Measurements from ENCODE around the gene NACA.
"Not testable (repeated sequence)": the region's sequence is repeated elsewhere in the genome, so short reads cannot be mapped to it uniquely, and the experiment has no call there.

Gene NACA

DNA sequence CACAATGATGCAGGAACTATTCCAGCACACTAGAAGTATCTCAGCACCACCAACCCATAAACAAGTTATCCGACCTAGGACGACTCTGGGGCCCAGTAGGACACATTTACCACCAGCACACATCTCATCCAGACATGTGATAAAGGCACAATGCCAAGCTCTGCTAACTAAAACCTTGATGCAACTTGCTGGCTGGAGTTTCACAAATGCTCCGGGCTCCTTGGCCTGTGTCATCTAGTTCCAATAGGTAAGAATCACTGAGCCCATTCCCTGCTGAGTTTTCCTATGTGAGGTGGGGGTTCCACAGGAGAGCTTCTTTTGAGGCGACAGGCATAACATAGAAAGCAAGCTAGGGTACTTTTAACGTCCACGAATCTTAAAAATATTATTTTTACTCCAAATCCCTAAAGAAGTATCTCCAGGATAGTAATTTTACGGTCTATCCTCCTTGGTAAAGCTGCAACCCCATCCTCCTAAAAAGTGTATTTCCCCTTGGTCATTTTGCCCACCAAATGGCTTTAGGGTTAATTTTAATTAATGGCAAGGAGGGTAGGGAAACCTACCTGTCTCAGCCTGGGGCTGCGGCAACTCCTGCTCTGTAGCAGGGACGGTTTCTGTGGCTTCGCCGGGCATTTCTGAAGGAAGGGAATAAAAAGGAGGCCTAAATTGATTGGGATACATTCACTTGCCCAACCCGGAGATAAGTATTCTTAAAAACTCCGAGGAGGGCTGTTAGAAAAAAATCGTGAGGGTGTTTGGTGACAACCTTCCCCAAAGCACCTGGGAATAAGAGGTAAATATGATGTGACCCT is 1.0 kb downstream of the NACA start:
- no peak for DNase-seq

GRCh38 chr12:56723352-56723751 is 1.7 kb downstream of the NACA start:
- no peak for DNase-seq

- no peak for DNase-seq
Observed at GRCh38 chr12:56722832-56723231, 2.3 kb downstream of the NACA start.

GRCh38 chr12:56721721-56722120 is 3.4 kb downstream of the NACA start:
- DNase-seq = no peak

- DNase-seq = no peak
Observed at GRCh38 chr12:56721216-56721615, 3.9 kb downstream of the NACA start.

DNA sequence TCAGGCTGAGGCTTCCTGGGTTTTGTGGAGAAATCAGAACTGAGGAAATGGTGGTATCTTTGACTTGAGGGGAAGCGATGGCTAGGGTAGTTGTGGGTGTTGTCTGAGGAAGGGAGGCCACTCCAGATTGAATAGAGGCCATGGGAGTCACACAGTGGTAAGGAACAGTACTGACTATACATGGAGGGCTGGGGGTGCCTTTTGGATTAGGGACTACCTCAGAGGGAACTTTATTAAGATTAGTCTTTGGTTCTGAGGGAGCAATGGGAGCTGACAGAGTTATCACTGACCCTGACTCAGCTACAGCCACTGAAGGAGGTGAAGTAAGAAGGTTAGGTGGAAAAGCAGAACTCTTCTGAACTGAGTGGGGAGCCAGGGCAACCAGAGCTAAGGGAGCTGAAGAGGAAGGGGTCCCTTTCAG is 4.4 kb downstream of the NACA start:
- no peak for DNase-seq

GRCh38 chr12:56719056-56719455 is 6.0 kb downstream of the NACA start:
- DNase-seq = no peak

GRCh38 chr12:56718636-56719035 is 6.5 kb downstream of the NACA start:
- no peak for DNase-seq

DNA sequence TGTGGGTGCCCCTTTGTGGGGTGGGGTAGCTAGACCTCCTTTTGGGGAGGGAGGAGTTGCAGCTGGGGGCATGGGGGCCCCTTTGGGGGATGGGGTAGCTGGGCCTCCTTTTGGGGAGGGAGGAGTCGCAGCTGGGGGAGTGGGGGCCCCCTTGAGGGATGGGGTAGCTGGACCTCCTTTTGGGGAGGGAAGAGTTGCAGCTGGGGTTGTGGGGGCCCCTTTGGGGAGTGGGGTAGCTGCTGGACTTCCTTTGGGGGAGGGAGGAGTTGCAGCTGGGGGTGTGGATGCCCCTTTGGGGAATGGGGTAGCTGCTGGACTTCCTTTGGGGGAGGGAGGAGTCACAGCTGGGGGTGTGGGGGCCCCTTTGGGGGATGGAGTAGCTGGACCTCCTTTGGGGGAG is 7.0 kb downstream of the NACA start:
- no peak for DNase-seq

DNA sequence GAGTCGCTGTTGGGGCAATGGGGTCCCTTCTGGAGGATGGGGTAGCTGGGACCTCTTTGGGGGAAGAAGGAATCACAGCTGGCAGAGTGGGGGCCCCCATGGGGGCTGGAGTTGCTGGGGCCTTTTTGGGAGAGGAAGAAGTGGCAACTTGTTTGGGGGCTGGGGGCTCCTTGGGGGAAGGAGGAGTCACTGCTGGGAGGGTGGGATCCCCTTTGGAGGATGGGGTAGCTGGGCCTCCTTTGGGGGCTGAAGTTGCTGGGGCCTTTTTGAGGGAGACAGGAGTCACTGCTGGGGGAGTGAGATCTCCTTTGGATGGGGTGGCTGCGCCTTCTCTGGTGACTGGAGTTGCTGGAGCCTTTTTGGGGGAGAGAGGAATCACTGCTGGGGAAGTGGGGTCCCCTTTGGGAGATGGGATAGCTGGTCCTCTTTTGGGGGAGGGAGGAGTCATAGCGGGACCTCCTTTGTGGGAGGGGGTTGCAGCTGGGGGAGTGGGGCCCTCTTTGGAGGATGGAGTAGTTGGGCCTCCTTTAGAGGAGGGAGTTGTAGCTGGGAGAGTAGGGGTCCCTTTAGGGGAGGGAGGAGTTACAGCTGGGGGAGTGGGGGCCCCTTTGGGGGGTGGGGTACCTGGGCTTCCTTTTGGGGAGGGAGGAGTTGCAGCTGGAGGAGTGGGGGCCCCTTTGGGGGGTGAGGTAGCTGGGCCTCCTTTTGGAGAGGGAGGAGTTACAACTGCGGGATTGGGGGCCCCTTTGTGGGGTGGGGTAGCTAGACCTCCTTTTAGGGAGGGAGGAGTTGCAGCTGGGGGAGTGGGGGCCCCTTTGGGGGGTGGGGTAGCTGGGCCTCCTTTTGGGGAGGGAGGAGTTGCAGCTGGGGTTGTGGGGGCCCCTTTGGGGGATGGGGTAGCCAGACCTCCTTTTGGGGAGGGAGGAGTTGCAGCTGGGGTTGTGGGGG is 7.9 kb downstream of the NACA start:
- DNase-seq = no peak

- no peak for DNase-seq
Observed at GRCh38 chr12:56716458-56716857, 8.6 kb downstream of the NACA start.

- DNase-seq = no peak
Observed at GRCh38 chr12:56715798-56716197, 9.3 kb downstream of the NACA start.

DNA sequence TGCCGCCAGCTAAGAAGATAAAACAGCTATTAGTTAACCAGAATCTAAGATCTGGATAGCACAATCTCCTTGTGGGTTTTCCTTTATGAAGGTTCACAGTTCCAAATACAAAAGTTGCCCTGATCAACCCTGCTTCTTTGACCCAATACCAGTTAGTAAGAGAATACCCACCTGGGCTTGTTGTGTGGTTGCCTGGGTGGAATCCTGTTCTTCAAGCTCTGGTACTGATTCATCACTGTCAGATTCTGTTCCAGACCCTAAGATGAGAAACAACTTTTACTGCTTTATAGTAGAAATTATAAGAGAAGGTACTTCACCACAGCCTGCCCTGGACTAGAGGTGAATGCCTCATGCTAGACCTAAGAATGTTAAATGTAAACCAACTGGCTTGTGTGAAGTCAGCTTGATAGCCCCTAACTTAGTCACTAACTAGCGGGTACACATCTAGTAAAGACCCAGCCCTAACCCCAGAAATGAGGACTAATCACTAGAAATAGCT is 10.6 kb downstream of the NACA start:
- DNase-seq = no peak

GRCh38 chr12:56713345-56713744 is 11.8 kb downstream of the NACA start:
- no peak for DNase-seq

DNA sequence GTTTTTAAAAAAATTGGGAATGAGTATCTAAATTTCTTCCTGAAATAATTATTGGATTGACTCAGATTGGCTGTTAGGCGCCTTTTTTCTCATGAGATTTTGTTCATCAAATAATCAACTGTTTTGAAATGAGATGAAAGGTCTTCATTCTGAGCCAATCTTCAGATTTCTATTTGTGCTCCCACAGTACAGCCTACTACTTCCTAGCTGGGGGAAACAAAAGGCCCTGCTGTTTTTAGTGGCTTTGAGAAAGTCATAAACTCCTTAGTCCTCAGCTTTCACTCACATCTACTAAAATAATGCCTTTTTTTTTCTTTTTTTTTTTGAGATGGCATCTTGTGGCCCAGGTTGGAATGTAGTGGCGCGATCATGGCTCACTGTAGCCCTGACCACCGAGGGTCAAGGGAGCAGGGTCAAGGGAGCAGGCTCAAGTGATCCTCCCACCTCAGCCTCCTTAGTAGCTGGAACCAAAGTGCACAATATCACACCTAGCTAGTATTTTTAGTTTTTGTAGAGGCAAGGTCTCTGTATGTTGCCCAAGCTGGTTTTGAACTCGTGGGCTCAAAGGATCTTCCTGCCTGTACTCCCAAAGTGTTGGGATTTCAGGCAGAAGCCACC is 15.2 kb downstream of the NACA start:
- no peak for DNase-seq

GRCh38 chr12:56704522-56704921 is 20.6 kb downstream of the NACA start:
- DNase-seq = not testable (repeated sequence)

- DNase-seq = no peak
Observed at GRCh38 chr12:56699020-56699661, 26.0 kb downstream of the NACA start.

DNA sequence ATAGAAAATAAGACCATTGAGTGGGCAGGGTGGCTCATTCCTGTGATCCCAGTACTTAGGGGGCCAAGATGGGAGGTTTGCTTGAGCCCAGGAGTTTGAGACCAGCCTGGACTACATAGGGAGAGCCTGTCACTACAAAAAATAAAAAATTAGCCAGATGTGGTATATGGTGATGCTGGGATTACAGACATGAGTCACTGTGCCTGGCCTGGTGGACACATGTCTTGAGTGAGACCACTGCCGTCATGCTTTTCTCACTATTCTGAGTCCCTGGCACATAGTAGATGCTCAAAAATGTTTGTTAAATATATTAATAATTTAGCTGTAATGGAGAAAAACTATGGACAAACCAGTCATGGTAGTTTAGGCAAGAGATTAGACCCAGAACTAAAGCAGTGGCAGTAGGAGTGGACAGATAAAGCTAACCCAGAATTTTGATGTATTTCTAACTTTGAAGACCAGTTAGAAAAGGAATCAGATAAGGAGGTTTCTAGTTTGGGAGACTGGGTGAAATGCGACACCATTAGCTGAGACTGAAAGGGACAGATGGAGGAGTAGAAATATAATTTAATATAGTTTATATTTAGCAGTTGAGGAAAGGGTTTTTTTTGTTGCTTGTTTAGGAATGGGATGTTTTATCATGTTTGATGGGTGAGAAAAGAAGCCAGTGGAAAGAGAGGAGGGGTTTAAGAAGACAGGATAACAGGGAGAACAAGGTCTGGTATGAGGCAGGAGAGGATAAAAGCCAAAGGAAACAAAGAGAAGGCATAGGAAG is 29.6 kb downstream of the NACA start:
- no peak for DNase-seq

DNA sequence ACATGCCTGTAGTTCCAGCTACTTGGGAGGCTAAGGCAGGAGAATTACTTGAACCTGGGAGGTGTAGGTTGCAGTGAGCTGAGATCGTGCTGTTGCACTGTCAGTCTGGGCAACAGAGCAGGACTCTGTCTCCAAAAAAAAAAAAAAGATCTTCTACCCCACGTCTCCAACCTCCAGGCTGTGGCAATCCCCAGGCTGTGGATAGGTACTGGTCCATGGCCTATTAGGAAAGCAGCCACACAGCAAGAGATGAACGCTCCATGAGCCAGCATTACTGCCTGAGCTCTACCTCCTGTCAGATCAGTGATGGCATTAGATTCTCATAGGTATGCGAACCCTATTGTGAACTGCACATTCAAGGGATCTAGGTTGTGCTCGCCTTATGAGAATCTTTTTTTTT is 30.9 kb downstream of the NACA start:
- no peak for DNase-seq

DNA sequence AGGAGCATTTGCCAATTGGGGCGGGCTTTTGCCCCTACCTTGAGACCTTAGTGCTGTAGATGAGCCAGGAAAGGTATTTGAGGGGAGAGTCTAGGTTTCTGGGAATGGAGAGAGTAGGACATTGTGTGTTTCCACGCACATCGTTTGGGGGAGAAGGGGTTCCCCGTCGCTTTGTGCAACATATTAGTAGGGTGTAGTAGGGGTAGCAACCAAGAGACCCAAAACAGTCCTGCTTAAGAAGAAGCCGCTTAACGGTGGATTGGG is 36.3 kb downstream of the NACA start:
- no peak for DNase-seq

GRCh38 chr12:56688129-56688845 is 36.8 kb downstream of the NACA start, which contains the start of gene PTGES3:
Gene PTGES3, minus strand, starts transcription at chr12:56688284. Its CDS starts 285 bp downstream, at chr12:56687999.
- peak; percentile 80 for DNase-seq

Measured in NCI-H524 treated with DMSO at 0.1 percent for 48 hours (cell line).